ENCODE measurements around the gene TMEM170B.

TMEM170B gene

GRCh38 chr6:11537229-11538051, at the start of gene TMEM170B:
Gene TMEM170B, plus strand, starts transcription at chr6:11537749. Its CDS starts 529 bp downstream, at chr6:11538278.
- peak; percentile 94 for DNase-seq

- DNase-seq, result no peak
These were observed 46.6 kb upstream of the TMEM170B start for GRCh38 chr6:11490996-11491395.

- DNase-seq, result no peak
These were observed 45.7 kb upstream of the TMEM170B start for GRCh38 chr6:11491596-11492463.

- no peak for DNase-seq
These were observed 44.9 kb upstream of the TMEM170B start for GRCh38 chr6:11492464-11493290.

GRCh38 chr6:11493974-11494373, 43.6 kb upstream of the TMEM170B start:
- no peak for DNase-seq

GRCh38 chr6:11494786-11495564, 42.6 kb upstream of the TMEM170B start:
- DNase-seq, result no peak

GRCh38 chr6:11495565-11496145, 41.9 kb upstream of the TMEM170B start:
- DNase-seq, result no peak

- DNase-seq, result peak; percentile 87
These were observed 41.1 kb upstream of the TMEM170B start for GRCh38 chr6:11496152-11497060.

GRCh38 chr6:11497107-11497506, 40.4 kb upstream of the TMEM170B start:
- DNase-seq, result no peak

- no peak for DNase-seq
These were observed 39.7 kb upstream of the TMEM170B start for GRCh38 chr6:11497881-11498280.

- no peak for DNase-seq
These were observed 37.5 kb upstream of the TMEM170B start for GRCh38 chr6:11500008-11500407.

GRCh38 chr6:11509471-11509870, 28.1 kb upstream of the TMEM170B start:
- DNase-seq, result no peak

- no peak for DNase-seq
These were observed 22.9 kb upstream of the TMEM170B start for GRCh38 chr6:11514672-11515071.

- no peak for DNase-seq
These were observed 21.8 kb upstream of the TMEM170B start for GRCh38 chr6:11515763-11516162.

GRCh38 chr6:11522812-11523605, 14.5 kb upstream of the TMEM170B start:
- peak; percentile 20 for DNase-seq

GRCh38 chr6:11525468-11526155, 11.9 kb upstream of the TMEM170B start:
- DNase-seq, result peak; percentile 30

- DNase-seq, result no peak
These were observed 11.4 kb upstream of the TMEM170B start for GRCh38 chr6:11526156-11526505.

- DNase-seq, result no peak
These were observed 10.2 kb upstream of the TMEM170B start for GRCh38 chr6:11527274-11527870.

GRCh38 chr6:11528996-11529395, 8.6 kb upstream of the TMEM170B start:
- DNase-seq, result no peak
